ENCODE data around the gene SRC.

GRCh38 chr20:37359836-37360235 lies 13.9 kb downstream of the SRC start:
- no peak for TF ChIP-seq POLR2A (IDR thresholded peaks at IDR 0.05; ENCODE audit: low read length)
- TF ChIP-seq GATA1 (IDR thresholded peaks at IDR 0.05; ENCODE audit: low read depth, low read length), result no peak

All from erythroblast (primary cell).